ENCODE measurements around the gene CNOT2. TPM values are rescaled to one million over a fixed set of nuclear protein-coding genes. Genes with fewer than 3 reads are reported as not detected.

CNOT2 gene
- polyA plus RNA-seq, 1 of the 3 experiments (the other 2 are of a cell fraction) = 45.3 TPM

- TF ChIP-seq ZBTB33 (IDR thresholded peaks at IDR 0.05; ENCODE audit: borderline replicate concordance, low read depth) (no peak), MAX (IDR thresholded peaks at IDR 0.05; ENCODE audit: low read depth) (no peak)
These were observed 76.4 kb downstream of the CNOT2 start (continued) for GRCh38 chr12:70319605-70320004.

GRCh38 chr12:70321191-70321590 lies 78.0 kb downstream of the CNOT2 start:
- Histone ChIP-seq H3K4me1 (ENCODE audit: control insufficient read depth in 1 of 2, insufficient read depth in 2 of 2, low read depth in 1 of 2, low read length in 1 of 2) (no peaks in the 10 kb centered on the region; a peak in 1 of 4 replicates), H3K4me2 (no peak overlapping the region), H3K9me3 (0 out of 2 replicates have a peak, but pooled peaks cover 2% of the 10 kb centered on the region), H3F3A (replicated peaks; ENCODE audit: insufficient read depth) (no peaks in the 10 kb centered on the region), H3K36me3 (replicated peaks in 1 of 2; ENCODE audit: control insufficient read depth in 1 of 2, insufficient read depth in 2 of 2, low read length in 1 of 2) (peaks cover 28 to 54% of the 10 kb centered on the region in 2 experiments), H2AFZ (ENCODE audit: low read depth) (no peak overlapping the region), H3K9me2 (no peaks in the 10 kb centered on the region), H4K20me1 (ENCODE audit: insufficient read depth) (peaks cover 5% of the 10 kb centered on the region; the same call in 1 of the 2 replicates), H3K27me3 (ENCODE audit: insufficient read depth) (no peaks in the 10 kb centered on the region), H3K9ac (no peak overlapping the region), H3K27ac (ENCODE audit: low read depth in 2 of 2, low read length in 1 of 2) (no peak overlapping the region), H3K4me3 (ENCODE audit: low read depth in 2 of 2, low read length in 1 of 2) (no peak overlapping the region), H3K79me2 (ENCODE audit: insufficient read depth) (peaks cover 43% of the 10 kb centered on the region)
- TF ChIP-seq MXI1 (IDR thresholded peaks at IDR 0.05; ENCODE audit: low read depth, low read length) = no peak
- no peak for TF ChIP-seq FOSL2 (IDR thresholded peaks at IDR 0.05; ENCODE audit: borderline replicate concordance, low read depth)
- no peak for TF ChIP-seq REST (IDR thresholded peaks at IDR 0.05; ENCODE audit: low read depth, low read length)
- no peak for TF ChIP-seq MEF2A (IDR thresholded peaks at IDR 0.05; ENCODE audit: borderline replicate concordance, low read depth)
- TF ChIP-seq JUND (IDR thresholded peaks at IDR 0.05) = no peak
- TF ChIP-seq CHD2 (IDR thresholded peaks at IDR 0.05; ENCODE audit: low read length, partially characterized antibody) = no peak
- no peak for TF ChIP-seq YY1 (IDR thresholded peaks at IDR 0.05; ENCODE audit: low read depth)
- no peak for TF ChIP-seq TAF1 (IDR thresholded peaks at IDR 0.05; ENCODE audit: borderline replicate concordance, low read depth, low read length)
- no peak for TF ChIP-seq ELF1 (IDR thresholded peaks at IDR 0.05)
- no peak for TF ChIP-seq RCOR1 (IDR thresholded peaks at IDR 0.05; ENCODE audit: low read length)
- no peak for TF ChIP-seq EZH2phosphoT487 (IDR thresholded peaks at IDR 0.05; ENCODE audit: borderline replicate concordance, low read depth)
- TF ChIP-seq FOXJ3 (CRISPR knock-in tag; IDR thresholded peaks at IDR 0.05) = no peak
- TF ChIP-seq MAX (IDR thresholded peaks at IDR 0.05; ENCODE audit: low read depth) = no peak
- TF ChIP-seq TCF12 (IDR thresholded peaks at IDR 0.05) = no peak
- no peak for TF ChIP-seq SMC3 (IDR thresholded peaks at IDR 0.05; ENCODE audit: low read depth, low read length)
- no peak for TF ChIP-seq USF2 (IDR thresholded peaks at IDR 0.05; ENCODE audit: borderline replicate concordance, low read depth, low read length)
- WGBS (ENCODE audit: low lambda C conversion rate) = 95% methylated on average over 2 of the region's 2 CpGs
- no peak for DNase-seq
- ChIA-PET POLR2A (no interaction called here), CTCF (interaction anchor here (1.0 kb wide), 1 partner anchor 12 kb away, joined by 3 read pairs; no protein-coding TSS in a partner anchor)

All from SK-N-SH (cell line).